BLaER1 treated with 17β-estradiol and CSF1 and Interleukin-3, amounts not matched to agents 10 nM and 100 nM (cell line): ENCODE data around the gene ANKS4B.
"Not testable (repeated sequence)": the region's sequence is repeated elsewhere in the genome, so short reads cannot be mapped to it uniquely, and the experiment has no call there.

Experiments
- H3K27ac ChIP-seq, 11 experiments: shearing (Covaris generic); formaldehyde crosslinking; 2 replicates each; pipeline ENCODE4 v1.8.1; 2022
- H3K27me3 ChIP-seq, 11 experiments: shearing (Covaris generic); formaldehyde crosslinking; 2 replicates each; pipeline ENCODE4 v1.8.1; 2022
- H3K36me3 ChIP-seq, 11 experiments: shearing (Covaris generic); formaldehyde crosslinking; 2 replicates each; pipeline ENCODE4 v1.8.1; 2022
- H3K4me1 ChIP-seq, 10 experiments: shearing (Covaris generic); formaldehyde crosslinking; 2 replicates each; pipeline ENCODE4 v1.8.1; 2022
- H3K4me2 ChIP-seq, 11 experiments: shearing (Covaris generic); formaldehyde crosslinking; 2 replicates each; pipeline ENCODE4 v1.8.1; 2022
- H3K4me3 ChIP-seq, 10 experiments: shearing (Covaris generic); formaldehyde crosslinking; 2 replicates each; pipeline ENCODE4 v1.8.1; 2022
- H3K9ac ChIP-seq, 11 experiments: shearing (Covaris generic); formaldehyde crosslinking; 2 replicates each; pipeline ENCODE4 v1.8.1; 2022
- H3K9me3 ChIP-seq, 11 experiments: shearing (Covaris generic); formaldehyde crosslinking; replicated peaks in 1 of 11; 2 replicates each; pipeline ENCODE4 v1.8.1; 2022
- H4K20me1 ChIP-seq, 11 experiments: shearing (Covaris generic); formaldehyde crosslinking; 2 replicates each; pipeline ENCODE4 v1.8.1; 2022
- Cebpa-rat ChIP-seq, 11 experiments: shearing (Covaris generic); IDR thresholded peaks; 2 replicates each; pipeline ENCODE4 v1.8.1; 2022

The ANKS4B gene

GRCh38 chr16:21226749-21227148 is 6.8 kb upstream of the ANKS4B start:
- Histone ChIP-seq H3K4me1 (peaks cover 0 to 6% (median 0%) of the 10 kb centered on the region in 10 experiments; a peak in 2 of 20 replicates), H3K4me3 (no peak overlapping the region), H3K36me3 (no peaks in the 10 kb centered on the region), H3K9me3 (no peaks in the 10 kb centered on the region), H3K9ac (no peak overlapping the region), H3K27ac (no peak overlapping the region), H3K4me2 (no peak overlapping the region), H4K20me1 (no peaks in the 10 kb centered on the region), H3K27me3 (no peaks in the 10 kb centered on the region)
- TF ChIP-seq Cebpa-rat (IDR thresholded peaks at IDR 0.05) = no peak

DNA sequence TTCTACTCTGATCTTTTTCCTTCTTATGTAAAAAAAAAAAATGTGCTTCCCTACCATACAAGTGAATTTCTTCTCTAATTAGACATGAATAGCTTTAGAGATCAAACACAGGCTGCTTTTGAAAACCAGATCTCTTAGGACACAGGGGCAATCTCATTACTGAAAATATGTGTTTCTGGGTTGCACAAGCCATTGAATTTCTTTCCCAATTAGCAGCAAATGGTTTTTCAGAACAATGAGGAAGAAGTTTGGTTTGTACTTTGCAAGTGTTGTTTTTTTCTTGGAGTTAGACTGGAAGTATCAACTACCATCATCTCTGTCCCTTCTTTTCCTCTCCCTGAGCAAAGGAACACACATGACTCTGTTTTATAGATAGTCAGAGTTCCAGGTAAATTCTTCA is 5.6 kb upstream of the ANKS4B start:
- H3K9me3 ChIP-seq = no peaks in the 10 kb centered on the region

GRCh38 chr16:21228361-21228872 is 5.1 kb upstream of the ANKS4B start:
- TF ChIP-seq Cebpa-rat (IDR thresholded peaks at IDR 0.05) = no peak
- Histone ChIP-seq H3K9me3 (no peaks in the 10 kb centered on the region), H3K4me2 (no peak overlapping the region), H3K4me1 (no peaks in the 10 kb centered on the region), H3K9ac (no peak overlapping the region), H3K27me3 (no peaks in the 10 kb centered on the region), H3K36me3 (no peaks in the 10 kb centered on the region), H4K20me1 (no peaks in the 10 kb centered on the region), H3K27ac (no peak overlapping the region), H3K4me3 (no peak overlapping the region)

More for the DNA sequence above, 5.6 kb upstream of the ANKS4B start:
- Histone ChIP-seq H3K4me1 (peaks cover 0 to 4% (median 0%) of the 10 kb centered on the region in 10 experiments; a peak in 2 of 20 replicates), H3K27me3 (no peaks in the 10 kb centered on the region), H3K27ac (no peak overlapping the region), H3K4me2 (no peak overlapping the region), H3K9ac (no peak overlapping the region), H3K4me3 (no peak overlapping the region), H4K20me1 (no peaks in the 10 kb centered on the region), H3K36me3 (no peaks in the 10 kb centered on the region)
- TF ChIP-seq Cebpa-rat (IDR thresholded peaks at IDR 0.05) = no peak

DNA sequence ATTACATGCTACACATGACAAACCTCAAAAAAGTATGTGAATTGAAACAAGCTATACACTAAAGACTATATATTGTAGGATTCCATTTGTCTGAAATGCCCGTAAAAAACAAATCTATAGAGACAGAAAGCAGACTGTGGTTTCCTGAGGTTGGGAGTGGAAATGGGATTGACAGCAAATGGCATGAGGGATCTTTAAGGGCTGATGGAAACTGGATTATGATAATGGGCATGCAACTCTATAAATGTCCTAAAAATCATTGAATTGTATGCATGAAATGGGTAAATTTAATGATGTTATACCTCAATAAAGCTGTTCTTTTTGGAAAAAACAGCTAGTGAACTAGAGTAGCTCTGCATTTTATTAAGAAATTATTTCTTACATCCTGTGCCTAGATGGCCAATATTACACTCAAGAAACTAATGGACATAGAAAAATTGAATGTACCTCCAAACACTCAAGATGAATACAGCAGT is 416 bp upstream of the ANKS4B start:
- no peaks in the 10 kb centered on the region for H3K4me1 ChIP-seq
- TF ChIP-seq Cebpa-rat (IDR thresholded peaks at IDR 0.05) = no peak
- H4K20me1 ChIP-seq = no peaks in the 10 kb centered on the region
- no peak overlapping the region for H3K4me3 ChIP-seq
- H3K4me2 ChIP-seq = no peak overlapping the region
- no peaks in the 10 kb centered on the region for H3K27me3 ChIP-seq
- no peak overlapping the region for H3K27ac ChIP-seq
- no peaks in the 10 kb centered on the region for H3K36me3 ChIP-seq
- H3K9me3 ChIP-seq = peaks cover 0 to 9% (median 0%) of the 10 kb centered on the region in 11 experiments; a peak in 5 of 22 replicates
- H3K9ac ChIP-seq = no peak overlapping the region

- H3K27me3 ChIP-seq = no peaks in the 10 kb centered on the region
- TF ChIP-seq Cebpa-rat (IDR thresholded peaks at IDR 0.05) = no peak
- H3K4me2 ChIP-seq = no peak overlapping the region
- H3K9me3 ChIP-seq = peaks cover 0 to 9% (median 0%) of the 10 kb centered on the region in 11 experiments; a peak in 5 of 22 replicates
- H3K4me1 ChIP-seq = no peaks in the 10 kb centered on the region
- no peak overlapping the region for H3K9ac ChIP-seq
- H3K27ac ChIP-seq = no peak overlapping the region
- H3K36me3 ChIP-seq = no peaks in the 10 kb centered on the region
- H4K20me1 ChIP-seq = no peaks in the 10 kb centered on the region
- H3K4me3 ChIP-seq = no peak overlapping the region
Observed at GRCh38 chr16:21235199-21235585, 1.7 kb downstream of the ANKS4B start.

- TF ChIP-seq Cebpa-rat (IDR thresholded peaks at IDR 0.05) = no peak
- Histone ChIP-seq H3K27me3 (no peaks in the 10 kb centered on the region), H3K4me3 (no peak overlapping the region), H4K20me1 (no peaks in the 10 kb centered on the region), H3K27ac (no peak overlapping the region), H3K9me3 (peaks cover 0 to 9% (median 0%) of the 10 kb centered on the region in 11 experiments; a peak in 5 of 22 replicates), H3K9ac (no peak overlapping the region), H3K4me2 (no peak overlapping the region), H3K4me1 (no peaks in the 10 kb centered on the region), H3K36me3 (no peaks in the 10 kb centered on the region)
Observed at GRCh38 chr16:21236831-21237230, 3.3 kb downstream of the ANKS4B start.

GRCh38 chr16:21239646-21240045 is 6.1 kb downstream of the ANKS4B start:
- Histone ChIP-seq H3K27ac (no peak overlapping the region), H4K20me1 (no peaks in the 10 kb centered on the region), H3K9ac (no peak overlapping the region), H3K9me3 (peaks cover 0 to 9% (median 0%) of the 10 kb centered on the region in 11 experiments; a peak in 5 of 22 replicates), H3K4me3 (no peak overlapping the region), H3K4me1 (no peaks in the 10 kb centered on the region), H3K27me3 (no peaks in the 10 kb centered on the region), H3K4me2 (no peak overlapping the region), H3K36me3 (no peaks in the 10 kb centered on the region)
- no peak for TF ChIP-seq Cebpa-rat (IDR thresholded peaks at IDR 0.05)

DNA sequence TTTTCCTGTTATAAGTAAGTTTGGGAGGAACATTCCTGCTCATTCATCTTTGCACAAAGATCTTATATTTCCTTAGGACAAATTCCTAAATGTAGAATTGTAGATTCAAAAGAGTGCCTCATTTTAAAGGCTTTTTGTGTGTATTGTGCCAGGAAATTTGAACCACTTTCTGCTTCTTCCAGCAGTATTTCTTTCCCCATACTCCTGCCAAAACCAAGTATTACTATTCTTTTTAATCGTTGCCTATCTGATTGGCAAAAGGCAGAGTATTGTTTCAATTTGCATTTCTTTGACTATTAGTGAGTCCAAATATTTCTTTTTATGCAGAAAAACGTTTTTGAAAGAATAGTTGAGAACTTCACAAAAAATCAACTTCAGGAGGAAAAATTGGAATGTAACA is 9.3 kb downstream of the ANKS4B start:
- no peaks in the 10 kb centered on the region for H3K27me3 ChIP-seq
- H3K9ac ChIP-seq = no peak overlapping the region
- H3K27ac ChIP-seq = no peak overlapping the region
- TF ChIP-seq Cebpa-rat (IDR thresholded peaks at IDR 0.05) = no peak
- H3K4me3 ChIP-seq = no peak overlapping the region
- no peaks in the 10 kb centered on the region for H3K9me3 ChIP-seq
- no peaks in the 10 kb centered on the region for H4K20me1 ChIP-seq
- no peaks in the 10 kb centered on the region for H3K36me3 ChIP-seq
- no peaks in the 10 kb centered on the region for H3K4me1 ChIP-seq
- no peak overlapping the region for H3K4me2 ChIP-seq

- H3K9me3 ChIP-seq = no peaks in the 10 kb centered on the region
- H4K20me1 ChIP-seq = no peaks in the 10 kb centered on the region
- H3K27ac ChIP-seq = no peak overlapping the region
- H3K36me3 ChIP-seq = no peaks in the 10 kb centered on the region
- H3K4me1 ChIP-seq = peaks cover 0 to 3% (median under 1%) of the 10 kb centered on the region in 10 experiments; a peak in 7 of 20 replicates
- H3K4me2 ChIP-seq = no peak overlapping the region
- H3K4me3 ChIP-seq = no peak overlapping the region
- H3K27me3 ChIP-seq = no peaks in the 10 kb centered on the region
- TF ChIP-seq Cebpa-rat (IDR thresholded peaks at IDR 0.05) = no peak
- H3K9ac ChIP-seq = no peak overlapping the region
Observed at GRCh38 chr16:21244518-21245215, 11.2 kb downstream of the ANKS4B start.

- not testable (repeated sequence) for H3K27me3 ChIP-seq, H3K9ac ChIP-seq, H3K4me2 ChIP-seq, H3K36me3 ChIP-seq, H4K20me1 ChIP-seq, H3K9me3 ChIP-seq, H3K4me3 ChIP-seq, H3K27ac ChIP-seq
- peaks cover 5 to 18% (median 15%) of the 10 kb centered on the region in 10 experiments; a peak in 19 of 20 replicates for H3K4me1 ChIP-seq
Observed at GRCh38 chr16:21248179-21248578, 14.7 kb downstream of the ANKS4B start.
